GM18520 (cell line): Measurements from ENCODE around the gene SIK3.

Experiments
- ATAC-seq: cut with Tn5 transposase; IDR thresholded peaks from one replicate; pipeline ENCODE4 v1.9.1; 2021; ENCODE audit not compliant: unreplicated experiment

SIK3 gene

DNA sequence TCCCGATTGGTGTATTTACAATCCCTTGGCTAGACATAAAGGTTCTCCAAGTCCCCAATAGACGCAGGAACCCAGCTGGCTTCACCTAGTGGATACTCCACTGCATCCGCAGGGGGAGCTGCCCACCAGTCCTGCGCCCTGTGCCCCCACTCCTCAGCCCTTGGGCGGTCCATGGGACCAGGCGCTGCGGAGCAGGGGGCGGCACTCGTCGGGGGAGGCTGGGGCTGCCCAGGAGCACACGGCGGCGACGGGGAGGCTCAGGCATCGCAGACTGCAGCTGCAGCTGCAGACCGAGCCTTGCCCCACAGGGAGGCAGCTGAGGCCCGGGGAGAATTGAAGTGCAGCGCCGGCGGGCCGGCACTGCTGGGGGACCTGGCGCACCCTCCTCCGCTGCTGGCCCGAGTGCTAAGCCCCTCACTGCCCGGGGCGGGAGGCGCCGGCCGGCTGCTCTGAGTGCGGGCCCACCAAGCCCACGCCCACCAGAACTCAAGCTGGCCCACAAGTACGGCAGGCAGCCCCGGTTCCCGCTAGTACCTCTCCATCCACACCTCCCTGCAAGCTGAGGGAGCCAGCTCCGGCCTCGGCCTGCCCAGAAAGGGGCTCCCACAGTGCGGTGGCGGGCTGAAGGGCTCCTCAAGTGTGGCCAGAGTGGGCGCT, 12.2 kb upstream of the SIK3 start:
- no peak for ATAC-seq

- ATAC-seq, result no peak
Measured at GRCh38 chr11:117107701-117108590, 9.7 kb upstream of the SIK3 start.

DNA sequence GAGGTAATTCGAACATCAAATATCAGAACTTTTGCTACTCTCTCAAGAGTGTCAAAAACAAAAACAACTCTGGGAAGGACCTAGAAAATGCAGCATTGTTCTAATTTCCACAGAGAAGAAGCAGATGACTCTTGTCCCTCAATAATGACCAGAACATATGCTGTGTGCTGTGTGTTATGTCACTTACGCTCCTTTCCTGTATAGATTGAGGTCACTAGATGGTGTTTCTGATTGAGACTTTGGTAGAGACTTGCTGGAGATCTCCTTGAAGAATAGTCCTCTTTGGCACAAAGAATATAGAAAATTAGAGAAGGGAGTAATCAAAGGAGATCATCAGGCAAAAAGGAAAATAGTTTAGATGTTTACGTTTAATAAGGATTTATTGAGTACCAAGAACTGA, 2.3 kb upstream of the SIK3 start:
- ATAC-seq, result no peak

DNA sequence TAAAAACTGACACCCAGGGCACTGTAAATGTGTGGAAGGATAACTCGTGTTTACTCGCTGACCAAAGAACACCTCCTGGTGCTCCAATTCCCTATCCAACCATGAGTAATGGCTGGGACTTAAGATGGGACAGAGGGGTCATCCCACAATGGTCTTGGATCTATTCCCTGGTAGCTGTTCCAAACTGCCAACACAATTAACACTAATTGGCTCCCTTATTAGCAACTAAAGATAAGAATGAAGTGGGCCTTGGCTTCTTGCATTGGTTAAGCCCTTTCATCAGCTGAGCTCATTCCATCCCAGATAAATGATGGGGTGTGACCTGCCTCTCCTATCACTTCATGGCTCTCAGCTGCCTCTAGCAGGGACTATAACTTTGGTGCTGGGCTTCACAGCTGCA, 1.5 kb upstream of the SIK3 start:
- no peak for ATAC-seq

GRCh38 chr11:117097389-117098268, 599 bp downstream of the SIK3 start:
- ATAC-seq, result peak; percentile 18

DNA sequence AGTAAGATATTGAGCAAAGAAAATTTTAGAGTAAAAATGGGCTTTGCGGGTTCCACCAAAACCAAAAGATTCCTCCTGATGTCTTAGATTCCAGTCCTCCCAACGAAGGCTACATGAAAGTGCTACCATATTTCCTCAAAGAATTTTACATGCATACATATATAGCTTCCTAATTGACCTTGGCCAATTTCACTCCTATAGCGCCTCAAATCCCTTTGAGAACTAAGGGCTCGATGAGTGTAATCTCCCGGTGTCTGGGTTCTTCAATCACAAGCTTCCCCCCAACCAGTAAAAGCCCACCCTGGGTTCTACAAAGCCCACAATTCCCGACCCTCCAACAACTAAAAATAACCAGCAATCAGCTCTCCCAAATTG, 1.2 kb downstream of the SIK3 start:
- no peak for ATAC-seq

GRCh38 chr11:117096201-117096991, 1.8 kb downstream of the SIK3 start:
- ATAC-seq, result no peak

- ATAC-seq, result no peak
Measured at GRCh38 chr11:117095284-117096161, 2.7 kb downstream of the SIK3 start.

DNA sequence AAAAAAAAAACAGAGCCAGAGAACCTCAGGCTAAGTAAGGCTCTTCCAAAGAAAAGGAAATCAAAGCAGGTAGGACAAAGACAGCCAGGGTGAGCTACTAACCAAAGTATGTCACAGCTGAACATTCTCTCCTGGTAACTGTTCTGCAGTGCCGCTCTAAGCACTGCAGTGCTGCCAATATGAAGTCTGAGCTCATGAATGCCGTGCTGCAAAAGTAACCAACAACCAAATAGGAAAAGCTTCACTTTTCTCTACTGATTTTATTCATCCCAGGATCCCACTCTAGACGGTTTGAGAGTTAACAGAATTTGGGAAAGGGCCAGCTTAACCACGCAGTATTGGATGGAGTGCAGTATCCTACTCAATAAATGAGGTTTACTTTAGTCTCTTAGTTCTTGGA, 3.5 kb downstream of the SIK3 start:
- ATAC-seq, result no peak

- no peak for ATAC-seq
Measured at GRCh38 chr11:117092951-117093590, 5.2 kb downstream of the SIK3 start.

GRCh38 chr11:117091753-117092477, 6.3 kb downstream of the SIK3 start:
- ATAC-seq, result no peak

- ATAC-seq, result no peak
Measured at GRCh38 chr11:117090111-117090706, 8.0 kb downstream of the SIK3 start.

- no peak for ATAC-seq
Measured at GRCh38 chr11:117089685-117090084, 8.5 kb downstream of the SIK3 start.

- no peak for ATAC-seq
Measured at GRCh38 chr11:117087446-117087845, 10.8 kb downstream of the SIK3 start.

- ATAC-seq, result no peak
Measured at GRCh38 chr11:117084992-117085391, 13.2 kb downstream of the SIK3 start.

GRCh38 chr11:117083011-117083935, 15.0 kb downstream of the SIK3 start:
- ATAC-seq, result no peak

GRCh38 chr11:117081908-117082307, 16.3 kb downstream of the SIK3 start:
- no peak for ATAC-seq
